HEK293 (cell line): ENCODE measurements around the gene INO80C.

ENCODE experiments used
- GLI4 ChIP-seq: fragments of 450-650 bp; formaldehyde crosslinking; IDR thresholded peaks from 2 replicates; pipeline ENCODE4 v1.5.1; 2016; ENCODE audit warnings: missing biosample characterization, missing genetic modification characterization
- ZBTB8A ChIP-seq: fragments of 450-650 bp; formaldehyde crosslinking; IDR thresholded peaks from 2 replicates; pipeline ENCODE4 v1.5.1; 2016; ENCODE audit warnings: missing biosample characterization, missing genetic modification characterization
- ZNF16 ChIP-seq: fragments of 450-650 bp; formaldehyde crosslinking; IDR thresholded peaks from 2 replicates; pipeline ENCODE4 v1.5.1; 2016; ENCODE audit warnings: low read depth, missing biosample characterization, missing genetic modification characterization
- ZNF274 ChIP-seq, 2 experiments: fragments of 200-500 bp in 1 of 2; fragments of 450-650 bp in 1 of 2; sonication (Bioruptor generic) in 1 of 2; formaldehyde crosslinking in 1 of 2; IDR thresholded peaks; 2 replicates each; pipeline versions ENCODE4 v1.5.1 to v1.6.1; 2014 to 2016; ENCODE audit warnings: borderline replicate concordance in 1 of 2, inconsistent platforms in 1 of 2, low read length in 1 of 2, missing biosample characterization in 1 of 2, missing genetic modification characterization in 1 of 2
- ZNF600 ChIP-seq: fragments of 450-650 bp; formaldehyde crosslinking; IDR thresholded peaks from 2 replicates; pipeline ENCODE4 v1.5.1; 2016; ENCODE audit warnings: missing biosample characterization, missing genetic modification characterization
- ZNF747 ChIP-seq: fragments of 450-650 bp; formaldehyde crosslinking; IDR thresholded peaks from 2 replicates; pipeline ENCODE4 v1.5.1; 2016; ENCODE audit warnings: missing biosample characterization, missing genetic modification characterization
- TF ChIP-seq, protein P1 (sequence below): fragments of 450-650 bp; formaldehyde crosslinking; IDR thresholded peaks from 2 replicates; pipeline ENCODE4 v1.5.1; 2016; ENCODE audit warnings: missing biosample characterization, missing genetic modification characterization

DNA sequence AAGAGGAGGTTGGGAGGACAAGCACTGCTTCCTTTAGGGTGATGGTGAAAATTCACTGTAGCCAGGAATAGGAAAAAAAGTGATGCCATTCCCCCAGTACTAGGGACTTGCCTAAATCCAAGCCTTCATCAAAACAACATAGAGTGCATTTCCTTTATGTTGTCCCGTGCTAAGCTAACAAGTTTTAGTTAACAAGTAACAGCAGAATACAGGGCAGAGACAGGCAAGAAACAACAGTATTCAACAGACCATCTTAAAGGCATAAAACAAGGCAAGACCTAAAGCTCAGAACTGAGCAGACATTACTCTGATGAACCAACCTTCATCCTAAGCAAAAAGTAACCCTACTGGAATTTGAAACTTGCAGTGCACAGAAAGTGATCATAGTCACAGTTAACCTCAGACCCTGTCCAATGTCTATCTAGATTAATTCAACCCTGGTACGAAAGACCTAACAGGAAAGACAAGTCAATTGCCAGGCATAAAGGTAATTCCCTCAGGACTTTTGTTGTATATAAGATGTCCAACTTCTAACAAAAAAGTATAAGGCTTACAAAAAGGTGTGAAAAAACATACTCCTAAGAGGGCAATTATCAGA is 49.3 kb upstream of the INO80C start:
- TF ChIP-seq ZNF16, result no peak
- TF ChIP-seq, protein P1, sequence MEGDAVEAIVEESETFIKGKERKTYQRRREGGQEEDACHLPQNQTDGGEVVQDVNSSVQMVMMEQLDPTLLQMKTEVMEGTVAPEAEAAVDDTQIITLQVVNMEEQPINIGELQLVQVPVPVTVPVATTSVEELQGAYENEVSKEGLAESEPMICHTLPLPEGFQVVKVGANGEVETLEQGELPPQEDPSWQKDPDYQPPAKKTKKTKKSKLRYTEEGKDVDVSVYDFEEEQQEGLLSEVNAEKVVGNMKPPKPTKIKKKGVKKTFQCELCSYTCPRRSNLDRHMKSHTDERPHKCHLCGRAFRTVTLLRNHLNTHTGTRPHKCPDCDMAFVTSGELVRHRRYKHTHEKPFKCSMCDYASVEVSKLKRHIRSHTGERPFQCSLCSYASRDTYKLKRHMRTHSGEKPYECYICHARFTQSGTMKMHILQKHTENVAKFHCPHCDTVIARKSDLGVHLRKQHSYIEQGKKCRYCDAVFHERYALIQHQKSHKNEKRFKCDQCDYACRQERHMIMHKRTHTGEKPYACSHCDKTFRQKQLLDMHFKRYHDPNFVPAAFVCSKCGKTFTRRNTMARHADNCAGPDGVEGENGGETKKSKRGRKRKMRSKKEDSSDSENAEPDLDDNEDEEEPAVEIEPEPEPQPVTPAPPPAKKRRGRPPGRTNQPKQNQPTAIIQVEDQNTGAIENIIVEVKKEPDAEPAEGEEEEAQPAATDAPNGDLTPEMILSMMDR (tag by site-specific recombination), result no peak
- TF ChIP-seq GLI4 (tag by site-specific recombination), result no peak
- TF ChIP-seq ZNF747, result no peak
- TF ChIP-seq ZBTB8A, result no peak
- TF ChIP-seq ZNF274 (IDR thresholded peaks at IDR 0.05; ENCODE audit: low read length), result no peak
- TF ChIP-seq ZNF274 (tag by site-specific recombination; IDR thresholded peaks at IDR 0.05; ENCODE audit: borderline replicate concordance), result no peak
- no peak for TF ChIP-seq ZNF600 (tag by site-specific recombination)
